ENCODE data around the gene LYZ.

DNA sequence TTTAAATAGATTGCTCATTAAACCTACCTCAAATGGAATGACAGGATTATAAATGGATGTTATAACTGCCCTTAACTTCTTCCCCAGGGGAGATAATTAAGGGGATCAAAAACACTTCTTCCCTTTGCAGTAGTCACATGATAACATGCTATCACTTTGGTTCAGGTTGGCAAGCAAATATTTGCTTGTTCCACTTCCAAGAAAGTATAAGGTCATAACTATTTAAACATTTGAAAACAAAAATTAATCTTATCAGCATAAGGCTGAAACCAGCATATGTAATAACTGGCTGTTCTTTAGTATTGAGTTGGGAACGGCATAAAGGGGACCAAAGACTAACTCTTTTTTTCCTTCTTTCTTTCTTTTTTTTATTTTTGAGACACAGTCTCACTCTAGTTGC is 2.4 kb upstream of the LYZ start:
- TF ChIP-seq, protein P1, sequence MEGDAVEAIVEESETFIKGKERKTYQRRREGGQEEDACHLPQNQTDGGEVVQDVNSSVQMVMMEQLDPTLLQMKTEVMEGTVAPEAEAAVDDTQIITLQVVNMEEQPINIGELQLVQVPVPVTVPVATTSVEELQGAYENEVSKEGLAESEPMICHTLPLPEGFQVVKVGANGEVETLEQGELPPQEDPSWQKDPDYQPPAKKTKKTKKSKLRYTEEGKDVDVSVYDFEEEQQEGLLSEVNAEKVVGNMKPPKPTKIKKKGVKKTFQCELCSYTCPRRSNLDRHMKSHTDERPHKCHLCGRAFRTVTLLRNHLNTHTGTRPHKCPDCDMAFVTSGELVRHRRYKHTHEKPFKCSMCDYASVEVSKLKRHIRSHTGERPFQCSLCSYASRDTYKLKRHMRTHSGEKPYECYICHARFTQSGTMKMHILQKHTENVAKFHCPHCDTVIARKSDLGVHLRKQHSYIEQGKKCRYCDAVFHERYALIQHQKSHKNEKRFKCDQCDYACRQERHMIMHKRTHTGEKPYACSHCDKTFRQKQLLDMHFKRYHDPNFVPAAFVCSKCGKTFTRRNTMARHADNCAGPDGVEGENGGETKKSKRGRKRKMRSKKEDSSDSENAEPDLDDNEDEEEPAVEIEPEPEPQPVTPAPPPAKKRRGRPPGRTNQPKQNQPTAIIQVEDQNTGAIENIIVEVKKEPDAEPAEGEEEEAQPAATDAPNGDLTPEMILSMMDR (conservative IDR thresholded peaks at IDR 0.05 in 1 of 2, IDR thresholded peaks at IDR 0.05 in 1 of 2; ENCODE audit: extremely low read depth in 1 of 2, insufficient read depth in 1 of 2, low read depth in 1 of 2, low read length in 2 of 2): no peak
- no peak for TF ChIP-seq EZH2 (IDR thresholded peaks at IDR 0.05; ENCODE audit: borderline replicate concordance, low read length)
